NCI-H82 treated with DMSO at 0.1 percent for 48 hours (cell line): ENCODE data around the gene COL4A1.

ENCODE experiments used
- DNase-seq: peaks from one replicate; lab custom pipeline; 2025; ENCODE audit not compliant: unreplicated experiment; lab: John Stamatoyannopoulos, UW

Gene COL4A1

DNA sequence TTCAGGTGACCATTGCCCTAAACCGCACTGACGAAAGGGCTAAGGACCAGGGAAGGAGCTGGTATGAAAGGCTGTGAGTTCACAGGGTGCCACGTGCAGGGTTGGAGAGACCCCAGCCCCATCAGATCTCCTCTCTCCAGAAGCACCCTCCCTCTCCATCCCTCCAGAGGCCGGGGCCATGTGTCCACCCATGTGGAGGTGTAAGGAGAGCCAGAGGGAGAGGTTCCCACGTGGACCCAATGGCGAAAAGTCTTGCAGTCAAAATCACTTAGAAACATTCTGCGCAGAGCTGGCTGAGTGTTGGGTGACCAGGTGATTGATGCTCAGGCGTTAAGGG lies 168.3 kb downstream of the COL4A1 start:
- DNase-seq: no peak

DNA sequence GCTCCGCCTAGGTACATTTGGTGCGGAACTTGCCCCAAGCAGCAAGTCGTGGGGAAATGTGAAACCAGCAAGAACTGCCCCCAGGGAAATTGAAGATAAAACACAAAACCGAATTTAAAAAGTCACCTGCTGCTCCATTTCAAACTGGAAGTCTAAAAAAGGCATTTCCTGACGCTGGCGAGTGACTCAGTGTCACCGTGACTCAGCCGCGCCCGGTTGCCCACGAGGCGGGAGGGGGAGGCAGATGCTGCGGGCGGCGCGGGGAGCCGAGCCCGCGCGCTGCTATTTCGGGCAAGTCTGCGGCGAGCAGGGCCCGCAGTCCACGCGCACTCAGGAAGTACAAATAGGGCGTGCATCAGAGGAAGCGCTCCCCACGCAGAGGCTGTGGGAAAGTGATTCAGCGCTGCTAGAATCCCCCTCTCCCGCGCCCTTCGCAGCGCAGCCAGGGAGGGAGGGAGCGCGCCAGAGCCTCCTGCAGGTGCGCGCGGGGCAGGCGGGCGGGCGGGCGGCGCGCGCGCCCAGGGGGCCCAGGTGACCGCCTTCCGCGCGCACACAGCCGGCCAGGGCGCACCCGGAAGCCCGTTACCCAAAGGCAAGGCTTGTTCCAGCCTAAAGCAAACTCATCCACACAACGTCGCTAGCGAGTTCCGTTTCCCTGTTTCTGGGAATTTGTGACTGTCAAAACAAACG lies 168.8 kb downstream of the COL4A1 start:
- DNase-seq: no peak

DNA sequence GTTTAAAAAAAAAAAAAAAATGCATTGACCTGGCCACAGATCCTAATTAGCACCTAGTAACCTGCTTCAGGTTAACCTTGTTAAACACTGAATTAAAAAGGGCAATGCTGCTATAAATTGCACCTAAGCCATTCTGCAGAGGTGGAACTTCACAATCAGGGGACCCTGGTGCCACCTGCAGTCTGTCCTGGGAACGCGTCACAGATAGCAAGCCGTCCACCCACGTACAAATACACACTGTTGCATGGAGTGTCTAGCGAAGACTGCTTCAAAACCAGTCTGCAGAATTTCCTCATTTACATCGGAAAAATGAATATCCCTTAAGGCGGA lies 169.3 kb downstream of the COL4A1 start:
- DNase-seq: no peak

DNA sequence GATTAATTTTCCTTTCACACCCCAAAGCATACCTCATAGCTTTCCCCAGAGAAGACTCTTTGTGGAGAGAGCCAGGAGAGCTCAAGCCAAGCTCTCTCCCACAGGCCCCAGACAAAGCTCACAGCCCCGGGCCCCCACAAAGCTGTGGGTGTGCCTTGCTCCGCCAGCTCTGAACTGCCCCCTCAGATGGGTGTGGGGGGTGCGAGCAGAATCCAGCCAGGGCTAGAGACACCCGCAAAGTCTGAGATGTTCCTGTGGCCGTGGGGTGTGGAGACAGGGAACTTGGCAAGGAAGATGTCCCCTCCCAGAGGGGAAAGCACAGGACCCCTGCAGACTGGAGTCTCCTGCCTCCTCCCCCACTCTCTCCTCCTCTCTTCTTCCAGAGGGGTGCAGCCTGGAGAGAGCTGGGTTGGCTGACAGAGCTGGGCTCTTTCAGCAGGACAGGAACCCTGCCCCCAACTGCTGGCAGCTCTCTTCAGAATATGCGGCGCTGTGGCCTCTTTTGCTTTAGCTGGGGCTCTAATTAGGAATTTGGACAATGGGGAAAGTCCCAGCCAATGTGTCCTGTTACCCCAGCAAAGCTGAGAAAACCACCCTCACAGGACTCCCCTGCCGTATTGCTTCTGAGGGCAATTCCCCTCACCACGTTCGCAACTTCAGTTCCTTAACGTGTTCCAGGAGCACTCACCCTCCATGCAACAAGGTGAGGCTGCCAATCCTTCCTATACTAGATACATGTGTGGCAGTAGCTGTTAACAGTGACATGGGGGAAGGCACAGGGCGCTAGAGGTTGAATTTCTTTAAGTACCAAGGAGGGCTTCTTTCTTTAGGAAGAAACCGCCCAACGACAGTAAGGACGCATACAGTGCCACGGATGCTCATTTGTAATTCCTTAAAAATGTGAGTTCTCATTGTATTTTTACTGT lies 170.0 kb downstream of the COL4A1 start:
- no peak for DNase-seq

DNA sequence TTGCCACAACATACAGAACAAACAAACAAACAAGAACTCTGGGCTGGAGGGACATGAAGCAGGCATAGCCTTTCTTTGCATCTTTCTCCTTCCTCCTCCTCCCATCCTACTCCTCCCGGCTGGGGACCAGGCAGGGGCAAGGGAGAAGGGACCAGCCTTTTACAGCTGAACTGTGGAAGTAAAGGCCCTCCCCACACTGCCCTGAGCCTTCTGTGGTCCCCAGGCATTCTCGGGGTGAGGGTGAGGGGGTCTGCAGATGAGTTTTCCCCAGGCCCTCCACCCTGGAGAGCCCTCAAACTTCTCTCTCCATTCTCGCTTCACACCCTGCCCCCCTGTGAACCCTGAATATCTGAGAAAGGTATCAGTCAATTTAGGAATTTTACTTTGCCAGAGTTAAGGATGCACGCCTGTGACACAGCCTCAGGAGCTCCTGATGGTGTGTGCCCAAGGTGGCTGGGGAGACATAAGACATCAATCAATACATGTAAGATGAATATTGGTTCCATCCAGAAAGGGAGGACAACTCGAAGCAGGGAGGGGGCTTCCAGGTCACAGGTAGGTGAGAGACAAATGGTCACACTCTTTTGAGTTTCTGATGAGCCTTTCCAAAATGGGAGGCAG lies 170.9 kb downstream of the COL4A1 start:
- no peak for DNase-seq

DNA sequence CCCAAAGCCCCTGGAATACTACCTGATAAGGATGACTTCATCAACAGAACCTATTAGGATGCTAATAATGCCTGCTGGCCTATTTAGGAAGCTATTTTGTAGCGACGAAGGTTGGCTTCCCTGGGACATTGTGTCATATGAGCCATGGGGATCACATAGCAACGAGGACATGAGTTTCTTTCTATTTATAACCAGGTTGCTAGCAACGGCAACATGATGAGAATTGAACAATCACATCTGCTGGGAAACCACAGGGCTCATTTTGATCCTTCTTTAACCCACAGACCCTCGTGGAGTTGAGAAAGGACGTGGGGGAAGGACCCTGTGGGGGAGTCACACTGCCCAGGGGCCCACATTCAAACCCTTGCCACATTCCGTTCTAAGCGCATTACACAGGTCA lies 172.2 kb downstream of the COL4A1 start:
- no peak for DNase-seq

DNA sequence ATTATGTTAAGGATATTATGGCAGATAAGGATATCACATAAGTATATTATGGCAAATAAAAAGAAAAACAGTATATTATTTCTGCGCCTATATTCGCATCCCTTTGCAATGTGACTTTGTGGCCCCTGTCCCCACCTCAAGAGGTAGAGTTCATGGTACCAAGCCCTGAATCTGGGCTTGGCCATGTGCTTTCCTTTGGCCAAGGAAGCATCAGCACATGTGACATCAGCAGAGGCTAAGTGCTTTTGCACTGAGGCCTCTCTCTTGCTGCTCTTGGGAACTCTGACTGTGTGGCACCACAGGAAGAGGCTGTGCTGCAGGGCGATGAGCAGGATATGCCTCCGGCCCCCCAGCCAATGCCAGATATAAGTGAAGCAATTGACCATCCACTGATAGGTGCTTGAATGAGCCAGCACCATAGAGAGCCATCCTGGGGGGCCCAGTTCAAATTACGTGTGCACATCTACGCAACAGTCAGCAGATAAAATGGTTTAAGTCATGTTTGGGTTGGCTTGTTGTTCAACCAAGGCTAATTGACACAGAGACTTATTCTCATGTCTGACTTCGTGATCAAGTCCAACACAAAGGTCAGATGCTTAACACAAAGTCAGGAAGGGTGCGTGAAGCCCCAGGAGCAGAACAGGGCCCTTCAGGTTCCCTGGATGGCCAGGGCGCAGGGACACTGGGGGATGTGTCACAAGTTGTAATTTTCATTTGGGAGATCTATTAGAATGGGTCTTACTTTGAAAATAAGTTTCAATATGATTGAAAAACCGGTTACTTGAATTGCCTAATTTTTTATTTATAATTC lies 173.3 kb downstream of the COL4A1 start:
- DNase-seq: no peak

DNA sequence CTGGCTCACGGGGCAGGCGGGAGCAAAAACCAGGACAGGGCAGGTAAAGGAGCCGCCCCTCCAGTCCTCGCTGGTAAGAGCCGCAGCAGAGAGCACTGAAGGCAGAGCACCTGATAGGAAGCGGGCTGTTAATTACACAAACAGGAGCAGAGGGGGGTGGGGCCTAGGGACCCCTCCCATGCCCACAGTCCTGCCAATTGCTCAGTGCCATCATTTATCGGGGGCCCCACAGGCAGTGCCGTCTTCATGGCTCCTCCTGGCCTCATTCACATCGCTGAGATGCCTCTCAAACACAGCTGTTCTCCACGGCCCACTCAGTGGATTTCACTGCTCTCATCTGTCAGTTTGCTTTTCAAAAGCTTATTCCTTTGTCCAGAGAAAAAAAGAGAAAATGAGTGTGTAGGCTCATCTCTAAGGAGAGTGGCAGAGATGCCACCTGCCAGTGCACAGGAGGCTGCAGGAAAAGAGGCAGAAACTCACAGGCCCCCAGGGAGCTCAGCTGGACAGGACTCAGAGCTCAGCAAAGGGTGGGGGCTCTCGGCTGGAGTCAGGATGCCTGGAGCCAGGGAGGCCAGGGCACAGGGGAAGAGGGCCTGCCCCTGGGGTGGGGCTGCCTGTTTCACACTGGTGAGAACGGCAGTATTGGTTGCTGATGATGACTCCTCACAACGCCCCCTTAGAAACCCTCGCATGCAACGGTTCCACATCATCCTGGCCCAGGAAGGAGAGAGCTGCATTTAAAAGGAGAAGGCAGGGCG lies 174.6 kb downstream of the COL4A1 start:
- DNase-seq: no peak

DNA sequence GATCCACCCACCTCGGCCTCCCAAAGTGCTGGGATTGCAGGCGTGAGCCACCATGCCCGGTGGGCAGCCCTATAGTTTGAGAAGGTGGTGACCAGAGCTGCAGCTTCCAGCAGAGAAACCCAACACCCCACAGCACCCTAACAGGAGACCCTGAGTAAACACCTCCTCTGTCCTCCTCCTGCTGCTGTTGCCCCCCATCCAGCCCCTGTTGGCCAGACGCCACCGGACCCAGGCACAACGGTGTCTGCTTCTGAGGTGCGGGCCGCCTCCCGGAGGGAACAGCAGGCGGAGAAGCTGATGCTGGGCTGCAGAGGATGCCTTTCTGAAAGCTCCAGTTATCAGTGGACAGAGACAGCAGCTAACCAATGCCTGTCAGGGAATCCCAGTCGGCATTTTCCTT lies 175.5 kb downstream of the COL4A1 start:
- DNase-seq: no peak

DNA sequence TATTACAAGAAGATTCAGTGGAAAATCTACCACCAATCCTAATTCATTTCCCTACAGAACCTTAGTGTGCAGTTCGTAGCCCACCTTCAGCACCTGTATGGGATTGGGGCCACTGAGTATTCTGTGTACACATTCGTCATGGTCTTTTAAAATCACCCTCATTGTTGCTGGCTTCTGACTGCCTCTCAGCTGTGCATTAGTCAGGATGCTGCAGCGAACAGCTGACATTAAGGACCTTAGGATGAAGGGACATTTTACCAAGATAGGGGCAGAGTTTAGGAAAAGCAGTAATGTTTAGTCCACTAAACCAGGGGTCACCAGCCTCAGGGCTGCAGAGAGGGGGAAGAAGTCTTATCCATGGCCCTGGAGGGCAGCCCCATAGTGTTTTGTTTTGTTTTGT lies 176.5 kb downstream of the COL4A1 start:
- DNase-seq: no peak

DNA sequence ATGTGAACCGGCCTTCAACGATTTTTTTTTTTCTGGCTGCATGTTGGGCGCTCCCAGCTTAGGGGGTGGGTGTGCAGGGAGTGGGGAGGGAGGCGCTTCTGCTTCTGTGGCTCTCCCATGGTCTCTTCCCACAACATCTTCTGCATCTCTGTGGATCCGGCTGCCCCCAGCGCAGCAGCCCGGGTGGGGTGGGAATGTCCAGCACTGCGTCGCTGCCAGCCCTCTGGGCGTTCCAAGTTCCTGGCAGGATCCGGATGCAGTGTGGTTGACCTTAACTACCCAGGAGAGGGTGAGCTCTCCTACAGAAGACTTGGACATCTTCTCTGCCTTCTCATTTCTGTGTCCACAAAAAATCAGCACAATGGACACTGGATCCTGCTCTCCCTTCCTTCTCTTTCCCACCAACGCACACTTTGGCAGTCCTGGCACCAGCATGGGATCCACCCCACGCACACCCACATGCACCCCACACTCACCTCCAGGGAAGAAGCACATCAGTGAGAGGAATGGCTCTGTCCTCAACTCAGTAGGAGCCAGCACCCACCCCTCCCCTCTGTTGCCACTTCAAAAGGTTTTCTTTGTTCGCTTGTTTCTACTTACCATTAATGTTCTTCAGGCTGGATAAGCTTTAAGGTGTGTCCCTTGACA lies 177.3 kb downstream of the COL4A1 start:
- DNase-seq: no peak

DNA sequence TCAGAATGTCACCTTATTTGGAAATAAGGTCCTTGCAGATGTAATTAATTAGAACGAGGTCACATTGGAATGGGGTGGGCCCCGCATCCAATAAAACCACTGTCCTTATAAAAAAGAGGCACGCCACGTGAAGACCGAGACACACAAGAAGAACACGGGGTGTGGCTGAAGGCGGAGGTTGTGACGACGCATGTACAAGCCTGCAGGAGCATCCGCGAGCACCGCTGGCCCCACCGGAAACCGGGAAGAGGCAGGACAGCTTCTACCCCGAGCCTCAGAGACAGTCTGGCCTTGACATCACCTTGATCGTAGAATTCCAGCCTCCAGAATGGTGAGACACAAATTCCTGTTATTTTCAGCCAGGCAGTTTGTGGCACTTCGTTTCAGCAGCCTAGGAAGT lies 177.9 kb downstream of the COL4A1 start:
- no peak for DNase-seq

DNA sequence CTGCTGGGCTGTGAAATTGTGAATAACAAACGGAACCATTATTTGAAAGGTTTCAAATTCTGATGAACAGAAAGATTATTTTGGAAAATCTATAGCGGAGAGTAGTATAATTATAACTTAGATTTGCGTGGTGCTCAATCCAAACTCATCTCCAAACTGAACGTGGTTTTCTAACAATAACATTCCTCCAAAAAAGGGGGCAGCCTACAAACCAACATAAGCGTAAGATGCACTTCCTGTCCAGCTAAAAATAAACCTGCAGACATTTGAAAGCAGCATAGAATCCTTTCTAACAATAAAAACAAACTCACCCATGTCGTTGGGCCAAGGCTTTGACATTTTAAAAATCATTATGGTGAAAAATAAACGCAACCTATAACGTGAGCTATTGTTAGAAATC lies 178.4 kb downstream of the COL4A1 start:
- no peak for DNase-seq

DNA sequence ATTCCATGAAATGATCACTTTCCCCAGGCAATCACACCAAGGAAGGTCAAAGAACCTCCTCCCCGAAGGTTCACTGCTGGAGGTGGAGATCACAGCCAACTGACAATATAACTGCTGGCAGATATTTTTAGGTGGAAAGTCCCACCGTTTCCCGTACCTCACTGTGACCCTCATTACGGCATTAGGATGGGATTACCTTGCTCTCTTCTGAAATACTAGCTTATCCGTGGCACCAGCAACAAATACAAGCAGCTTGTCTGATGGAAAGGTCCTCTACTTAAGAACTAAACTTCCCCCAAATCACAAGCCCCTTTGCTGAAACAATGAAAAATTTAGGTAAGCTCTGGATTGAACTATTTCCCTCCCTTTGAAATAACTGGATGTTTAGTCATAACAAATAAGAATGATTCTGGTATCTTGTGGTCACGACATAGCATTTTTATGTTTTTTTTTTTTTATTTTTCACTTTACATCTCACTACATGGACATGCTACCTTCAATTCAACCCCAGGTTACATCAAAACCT lies 178.9 kb downstream of the COL4A1 start:
- DNase-seq: no peak

DNA sequence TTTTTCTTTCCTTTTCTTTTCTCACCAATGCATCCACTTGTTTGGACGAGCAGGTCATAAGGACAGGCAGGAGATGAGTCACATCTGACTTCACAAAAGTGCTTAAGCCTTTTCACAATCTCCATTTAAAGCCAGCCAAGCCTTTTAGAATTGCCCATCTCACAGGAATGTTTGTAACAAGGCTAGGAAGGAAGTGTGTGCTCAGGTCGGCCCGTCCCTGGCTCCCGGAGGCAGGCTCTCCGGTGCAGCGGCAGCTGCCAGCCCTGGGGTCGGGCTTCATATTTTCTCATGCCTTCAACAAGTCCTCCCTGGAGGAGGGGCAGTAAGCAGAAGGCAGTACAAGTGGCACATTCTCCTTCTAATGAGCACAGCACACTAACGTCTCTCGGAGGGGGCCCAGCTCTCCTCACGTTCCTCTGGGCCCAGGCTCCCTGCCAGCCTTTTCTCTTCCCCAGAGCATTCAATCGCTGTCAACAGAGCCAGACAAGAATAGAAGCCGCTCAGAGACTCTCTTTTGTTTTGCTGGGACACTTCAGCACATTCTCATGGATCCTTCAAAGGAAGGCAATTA lies 180.5 kb downstream of the COL4A1 start:
- DNase-seq: no peak

DNA sequence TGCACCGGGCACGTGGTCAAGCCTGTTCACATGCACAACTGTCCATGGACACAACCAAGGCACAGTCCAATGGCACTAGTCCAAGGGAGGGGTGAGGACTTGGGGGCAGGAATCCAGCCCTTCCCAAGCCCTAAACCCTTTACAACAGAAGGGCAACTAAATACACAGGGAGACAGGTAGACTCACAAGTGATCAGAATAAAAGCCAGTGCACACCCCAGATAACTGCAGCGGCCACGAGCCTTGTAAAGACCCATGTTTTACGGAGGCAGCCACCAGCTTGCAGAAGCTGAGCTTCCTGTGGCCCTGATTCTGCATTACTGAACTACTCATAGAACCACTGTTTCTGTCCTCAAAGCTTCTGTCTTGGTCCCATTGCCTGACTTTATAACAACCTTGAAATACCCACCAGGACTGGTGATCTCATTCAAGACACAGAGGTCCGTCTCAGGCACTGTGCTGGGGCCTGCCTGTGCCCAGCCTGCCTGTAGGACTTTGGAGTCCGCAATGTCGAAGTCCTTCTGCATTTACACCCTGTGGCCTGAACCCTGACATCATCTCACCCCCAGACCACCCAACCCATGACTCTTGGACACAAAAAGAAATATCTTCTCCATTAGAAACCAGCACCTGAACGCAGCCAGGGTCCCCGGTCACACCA lies 181.2 kb downstream of the COL4A1 start:
- DNase-seq: no peak

DNA sequence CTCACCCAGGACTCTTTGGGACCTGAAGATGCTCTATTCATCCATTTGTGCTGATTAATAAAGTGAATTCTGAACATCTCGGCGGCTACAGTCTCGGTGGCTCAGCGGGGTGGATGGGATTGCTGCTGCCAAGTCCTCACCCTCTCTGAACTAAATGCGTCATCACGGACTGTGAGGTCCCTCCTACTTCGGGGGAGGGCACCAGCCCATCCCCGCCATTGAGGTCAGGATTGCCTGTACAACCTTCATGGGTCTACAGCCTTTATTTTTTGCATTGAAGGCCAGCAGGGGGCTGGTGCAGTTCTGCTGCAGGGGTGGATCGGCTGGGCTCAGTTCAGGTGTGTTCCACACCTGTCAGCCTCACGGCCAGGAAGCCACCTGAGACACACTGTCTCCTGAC lies 181.8 kb downstream of the COL4A1 start:
- no peak for DNase-seq

DNA sequence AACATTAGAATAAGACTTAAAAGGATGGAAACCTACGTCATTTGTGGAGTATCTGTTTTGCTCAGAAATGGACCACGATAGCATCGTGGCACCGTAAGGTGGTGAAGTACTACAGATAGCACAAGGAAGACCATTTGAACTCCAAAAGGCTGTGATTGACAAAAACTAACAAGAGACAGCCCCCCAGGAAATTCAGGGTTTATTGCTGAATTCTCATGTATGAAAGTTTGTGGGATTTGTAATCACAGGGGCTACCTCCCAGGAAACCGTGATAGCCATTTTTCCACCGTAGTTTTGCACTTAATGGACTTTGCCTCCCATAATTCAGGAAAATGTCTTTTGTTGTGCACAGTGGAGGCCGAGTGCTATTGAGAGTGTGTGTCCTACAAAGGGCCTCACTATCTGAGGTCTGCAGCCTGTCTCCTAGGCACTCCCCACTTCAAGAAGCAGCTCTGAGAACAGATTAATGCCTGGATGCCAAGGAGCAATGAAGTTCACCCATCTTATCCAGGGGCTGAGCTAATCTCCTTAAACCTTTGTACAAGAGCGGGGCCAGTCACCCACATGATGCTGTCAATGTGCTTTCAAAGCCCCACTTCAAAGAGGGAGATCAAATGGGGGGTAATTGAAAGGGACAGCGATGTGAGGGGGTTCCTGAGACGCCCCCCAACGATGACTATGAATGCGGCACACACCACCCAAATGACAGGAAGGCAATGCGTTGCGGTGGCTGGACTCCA lies 182.6 kb downstream of the COL4A1 start:
- DNase-seq: no peak
